H9 (cell line): ENCODE measurements around the gene MSRB1. TPM values are rescaled to one million over a fixed set of nuclear protein-coding genes. Genes with fewer than 3 reads are reported as not detected.

Source experiments
- DNase-seq: peaks from one replicate; pipeline ENCODE4 v3.0.0-alpha.2; 2017
- H2AFZ ChIP-seq: one replicate; pipeline ENCODE4 v1.6.1; 2013; ENCODE audit warnings: mild to moderate bottlenecking, low read length, control low read depth, moderate library complexity
- H2AK5ac ChIP-seq: 2 replicates; pipeline ENCODE4 v1.6.1; 2013; ENCODE audit warnings: low read length, control low read depth, mixed read lengths; ENCODE audit not compliant: insufficient read length
- H2BK120ac ChIP-seq: one replicate; pipeline ENCODE4 v1.6.1; 2013; ENCODE audit warnings: low read depth, mild to moderate bottlenecking, low read length, control low read depth, inconsistent platforms; ENCODE audit not compliant: poor library complexity, severe bottlenecking
- H2BK12ac ChIP-seq: 2 replicates; pipeline ENCODE4 v1.6.1; 2013; ENCODE audit warnings: low read length, control low read depth, mixed read lengths, low read depth; ENCODE audit not compliant: insufficient read length
- H2BK15ac ChIP-seq: 2 replicates; pipeline ENCODE4 v1.6.1; 2013; ENCODE audit warnings: low read depth, low read length, control low read depth
- H2BK20ac ChIP-seq: one replicate; pipeline ENCODE4 v1.6.1; 2013; ENCODE audit warnings: low read depth, mild to moderate bottlenecking, low read length, control low read depth, inconsistent platforms; ENCODE audit not compliant: poor library complexity, severe bottlenecking
- H2BK5ac ChIP-seq: 2 replicates; pipeline ENCODE4 v1.6.1; 2013; ENCODE audit warnings: low read length, control low read depth, mixed read lengths; ENCODE audit not compliant: insufficient read length
- H3K14ac ChIP-seq: 2 replicates; pipeline ENCODE4 v1.6.1; 2013; ENCODE audit warnings: low read length, control low read depth; ENCODE audit not compliant: insufficient read depth
- H3K18ac ChIP-seq: 2 replicates; pipeline ENCODE4 v1.6.1; 2013; ENCODE audit warnings: low read depth, mild to moderate bottlenecking, mixed read lengths, low read length, control low read depth; ENCODE audit not compliant: insufficient read length
- H3K23ac ChIP-seq: 2 replicates; pipeline ENCODE4 v1.6.1; 2013; ENCODE audit warnings: low read length, control low read depth, mixed read lengths, low read depth; ENCODE audit not compliant: insufficient read length
- H3K23me2 ChIP-seq: 2 replicates; pipeline ENCODE4 v1.6.1; 2013; ENCODE audit warnings: low read depth, mild to moderate bottlenecking, mixed read lengths, low read length, control low read depth; ENCODE audit not compliant: insufficient read length, poor library complexity, severe bottlenecking
- H3K27ac ChIP-seq: 2 replicates; pipeline ENCODE4 v1.5.1; 2013; ENCODE audit warnings: low read length, control low read depth, mixed read lengths, low read depth; ENCODE audit not compliant: insufficient read length
- H3K27me3 ChIP-seq: 2 replicates; pipeline ENCODE4 v1.6.1; 2013; ENCODE audit warnings: low read length, control low read depth, inconsistent platforms; ENCODE audit not compliant: insufficient read depth
- H3K4ac ChIP-seq: 2 replicates; pipeline ENCODE4 v1.6.1; 2013; ENCODE audit warnings: low read depth, mild to moderate bottlenecking, control low read depth, inconsistent platforms, low read length, moderate library complexity
- H3K4me1 ChIP-seq: 2 replicates; pipeline ENCODE4 v1.6.1; 2013; ENCODE audit warnings: low read length, control low read depth, inconsistent platforms; ENCODE audit not compliant: insufficient read depth
- H3K4me2 ChIP-seq: 2 replicates; pipeline ENCODE4 v1.6.1; 2013; ENCODE audit warnings: low read length, control low read depth, mixed read lengths; ENCODE audit not compliant: insufficient read length, insufficient read depth
- H3K56ac ChIP-seq: 2 replicates; pipeline ENCODE4 v1.6.1; 2013; ENCODE audit warnings: low read depth, mild to moderate bottlenecking, mixed read lengths, low read length, control low read depth; ENCODE audit not compliant: insufficient read length
- H3K79me1 ChIP-seq: 2 replicates; pipeline ENCODE4 v1.6.1; 2013; ENCODE audit warnings: low read depth, mild to moderate bottlenecking, moderate library complexity, low read length, control low read depth, inconsistent platforms; ENCODE audit not compliant: insufficient read depth, poor library complexity, severe bottlenecking
- H3K79me2 ChIP-seq: 2 replicates; pipeline ENCODE4 v1.6.1; 2013; ENCODE audit warnings: low read length, control low read depth, inconsistent platforms; ENCODE audit not compliant: insufficient read depth
- H3K9ac ChIP-seq: 2 replicates; pipeline ENCODE4 v1.6.1; 2013; ENCODE audit warnings: low read length, control low read depth, mixed read lengths; ENCODE audit not compliant: insufficient read length; ENCODE audit errors: extremely low read depth
- H3K9me3 ChIP-seq: one replicate; pipeline ENCODE4 v1.6.1; 2013; ENCODE audit warnings: low read depth, low read length, inconsistent platforms; ENCODE audit not compliant: control insufficient read depth
- H3T11ph ChIP-seq: one replicate; pipeline ENCODE4 v1.6.1; 2013; ENCODE audit warnings: mild to moderate bottlenecking, low read length, control low read depth, inconsistent platforms
- H4K20me1 ChIP-seq: one replicate; pipeline ENCODE4 v1.6.1; 2013; ENCODE audit not compliant: control insufficient read depth, insufficient read length, insufficient read depth
- H4K5ac ChIP-seq: 2 replicates; pipeline ENCODE4 v1.6.1; 2013; ENCODE audit warnings: low read depth, mild to moderate bottlenecking, mixed read lengths, low read length, control low read depth; ENCODE audit not compliant: insufficient read length
- H4K8ac ChIP-seq: replicated peaks from 2 replicates; pipeline ENCODE4 v1.6.1; 2013; ENCODE audit warnings: low read length, control low read depth, mixed read lengths, low read depth; ENCODE audit not compliant: insufficient read length
- H4K91ac ChIP-seq: 2 replicates; pipeline ENCODE4 v1.6.1; 2013; ENCODE audit warnings: low read depth, mild to moderate bottlenecking, moderate library complexity, mixed read lengths, low read length, control low read depth; ENCODE audit not compliant: insufficient read length
- H3K27ac Mint-ChIP-seq, 3 experiments: 2 replicates in 2 of 3; 3 replicates in 1 of 3; pipeline ENCODE4 v1.8.0; 2020 to 2021; ENCODE audit warnings: mixed read lengths in 3 of 3, mild to moderate bottlenecking in 1 of 3, moderate library complexity in 1 of 3
- H3K27me3 Mint-ChIP-seq: 2 replicates; pipeline ENCODE4 v1.8.0; 2021; ENCODE audit warnings: low read depth, mild to moderate bottlenecking, moderate library complexity, mixed read lengths
- H3K36me3 Mint-ChIP-seq, 3 experiments: 2 replicates in 2 of 3; 3 replicates in 1 of 3; pipeline ENCODE4 v1.8.0; 2020 to 2021; ENCODE audit warnings: low read depth in 3 of 3, mixed read lengths in 3 of 3; ENCODE audit not compliant: insufficient read depth in 1 of 3
- H3K4me1 Mint-ChIP-seq, 2 experiments: 2 replicates each; pipeline ENCODE4 v1.8.0; 2020; ENCODE audit warnings: mixed read lengths in 2 of 2
- H3K4me3 Mint-ChIP-seq, 2 experiments: 2 replicates in 1 of 2; 3 replicates in 1 of 2; pipeline ENCODE4 v1.8.0; 2020 to 2021; ENCODE audit warnings: mild to moderate bottlenecking in 2 of 2, mixed read lengths in 2 of 2, moderate library complexity in 1 of 2
- H3K9me3 Mint-ChIP-seq, 2 experiments: 2 replicates in 1 of 2; 3 replicates in 1 of 2; pipeline ENCODE4 v1.8.0; 2020; ENCODE audit warnings: mild to moderate bottlenecking in 2 of 2, mixed read lengths in 2 of 2, moderate library complexity in 1 of 2
- WGBS: extraction: QIAGEN DNeasy Blood & Tissue Kit; methylation state at CpG from one replicate; pipeline ENCODE4 v1.1.7; 2013; ENCODE audit warnings: missing lambda C conversion rate, low lambda C conversion rate, mixed read lengths; ENCODE audit not compliant: insufficient read length; ENCODE audit errors: extremely low coverage; 5-methylcytosine and 5-hydroxymethylcytosine counted together
- total RNA-seq: library from RNA; stranded (reverse); gene quantifications from 2 replicates; pipeline ENCODE4 v1.2.1, GENCODE V29; 2021
- TF ChIP-seq, protein P1 (sequence below): fragments of 200-600 bp; sonication (generic); conservative IDR thresholded peaks from 3 replicates; pipeline ENCODE4 v1.8.0; 2021; ENCODE audit warnings: antibody characterized with exemption, mild to moderate bottlenecking

The MSRB1 gene
- total RNA-seq, 1 experiment from 2014 or later, result 25.7 TPM

DNA sequence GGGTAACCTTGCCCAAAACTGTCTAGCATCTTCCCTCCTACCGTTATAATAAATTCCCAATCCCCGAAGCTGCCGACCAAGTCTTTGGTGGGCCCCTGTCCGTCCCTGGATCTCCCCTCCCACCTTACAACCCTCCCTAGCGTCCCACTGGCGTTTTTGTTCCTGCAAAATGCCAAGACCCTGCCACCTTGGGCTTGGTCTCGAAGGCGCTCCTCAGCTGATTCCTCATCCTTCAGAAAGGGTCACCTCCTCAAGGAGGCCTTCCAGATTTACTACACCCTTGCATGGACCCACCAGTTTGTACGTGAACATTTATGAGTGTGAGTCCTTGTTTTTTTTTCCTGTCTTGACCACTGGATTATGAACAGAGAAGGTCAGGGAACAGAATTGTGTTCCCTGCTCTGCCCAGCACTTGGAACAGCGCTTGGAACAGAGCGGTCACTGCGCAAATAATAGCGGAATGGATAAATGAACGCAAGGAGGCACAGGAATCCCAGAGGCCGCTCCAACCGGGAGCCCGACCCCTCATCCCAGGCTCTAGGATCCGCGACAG is 40.1 kb upstream of the MSRB1 start:
- Histone ChIP-seq H2BK12ac (no peak overlapping the region), H3K79me2 (no peaks in the 10 kb centered on the region; the same call in 1 of the 2 replicates), H4K20me1 (peaks cover 2% of the 10 kb centered on the region), H2AK5ac (no peak overlapping the region), H3K4ac (no peak overlapping the region), H3K23ac (no peak overlapping the region), H3K27me3 (peaks cover 22% of the 10 kb centered on the region), H4K5ac (no peak overlapping the region), H3K27ac (no peak overlapping the region), H4K8ac (no peak overlapping the region), H2AFZ (no peak overlapping the region), H3K9ac (no peak overlapping the region), H2BK5ac (no peak overlapping the region), H3T11ph (no peak overlapping the region), H2BK15ac (no peak overlapping the region), H3K56ac (no peak overlapping the region), H3K79me1 (no peaks in the 10 kb centered on the region), H3K14ac (no peak overlapping the region), H3K4me2 (peak overlapping the region; percentile 16), H4K91ac (no peak overlapping the region), H2BK120ac (no peak overlapping the region), H3K18ac (no peak overlapping the region), H3K4me1 (no peaks in the 10 kb centered on the region), H2BK20ac (no peak overlapping the region), H3K23me2 (peaks cover 24% of the 10 kb centered on the region), H3K9me3 (no peaks in the 10 kb centered on the region)
- no CpG with 5 or more reads among the region's 19 CpGs for WGBS
- H3K27me3 Mint-ChIP-seq, result peaks cover 46% of the 10 kb centered on the region
- peak overlapping the region in 2 of 3 experiments; percentile 50 to 58; a peak in 2 of 7 replicates for H3K27ac Mint-ChIP-seq
- H3K9me3 Mint-ChIP-seq, result no peaks in the 10 kb centered on the region
- peak overlapping the region; percentile 52 to 75 for H3K4me3 Mint-ChIP-seq
- TF ChIP-seq, protein P1, sequence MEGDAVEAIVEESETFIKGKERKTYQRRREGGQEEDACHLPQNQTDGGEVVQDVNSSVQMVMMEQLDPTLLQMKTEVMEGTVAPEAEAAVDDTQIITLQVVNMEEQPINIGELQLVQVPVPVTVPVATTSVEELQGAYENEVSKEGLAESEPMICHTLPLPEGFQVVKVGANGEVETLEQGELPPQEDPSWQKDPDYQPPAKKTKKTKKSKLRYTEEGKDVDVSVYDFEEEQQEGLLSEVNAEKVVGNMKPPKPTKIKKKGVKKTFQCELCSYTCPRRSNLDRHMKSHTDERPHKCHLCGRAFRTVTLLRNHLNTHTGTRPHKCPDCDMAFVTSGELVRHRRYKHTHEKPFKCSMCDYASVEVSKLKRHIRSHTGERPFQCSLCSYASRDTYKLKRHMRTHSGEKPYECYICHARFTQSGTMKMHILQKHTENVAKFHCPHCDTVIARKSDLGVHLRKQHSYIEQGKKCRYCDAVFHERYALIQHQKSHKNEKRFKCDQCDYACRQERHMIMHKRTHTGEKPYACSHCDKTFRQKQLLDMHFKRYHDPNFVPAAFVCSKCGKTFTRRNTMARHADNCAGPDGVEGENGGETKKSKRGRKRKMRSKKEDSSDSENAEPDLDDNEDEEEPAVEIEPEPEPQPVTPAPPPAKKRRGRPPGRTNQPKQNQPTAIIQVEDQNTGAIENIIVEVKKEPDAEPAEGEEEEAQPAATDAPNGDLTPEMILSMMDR, result no peak
- peaks cover 0 to 20% (median 18%) of the 10 kb centered on the region in 3 experiments for H3K36me3 Mint-ChIP-seq
- peaks cover 19 to 26% of the 10 kb centered on the region in 2 experiments for H3K4me1 Mint-ChIP-seq
- DNase-seq, result no peak
